Measurements from ENCODE around the gene TTC21B.

DNA sequence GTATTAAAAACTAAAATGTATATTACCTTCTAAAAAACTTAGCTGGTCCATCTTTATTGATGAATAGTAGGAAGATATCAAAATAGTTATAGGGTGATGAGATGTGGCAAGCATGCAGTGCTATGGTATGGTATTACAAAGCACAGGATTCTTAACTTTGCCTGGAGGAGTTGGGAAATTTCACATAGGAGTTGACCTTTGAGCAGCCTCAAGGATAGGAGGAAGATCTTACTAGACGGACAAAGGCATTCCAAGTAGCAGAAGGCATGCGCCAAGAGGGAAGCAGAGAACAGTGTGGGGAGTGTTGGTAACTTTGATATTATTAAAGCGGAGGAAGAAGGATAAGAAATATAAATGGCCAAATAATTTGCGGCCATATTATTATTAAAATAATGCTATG lies 60.0 kb downstream of the TTC21B start:
- TF ChIP-seq SMAD1 (IDR thresholded peaks at IDR 0.05; ENCODE audit: low read depth, partially characterized antibody) = no peak
- TF ChIP-seq ZBED1 (IDR thresholded peaks at IDR 0.05; ENCODE audit: borderline replicate concordance) = no peak
- TF ChIP-seq KLF5 (IDR thresholded peaks at IDR 0.05; ENCODE audit: partially characterized antibody) = no peak
- no peak for TF ChIP-seq CEBPB (IDR thresholded peaks at IDR 0.05; ENCODE audit: borderline replicate concordance in 1 of 2, low read depth in 2 of 2, low read length in 2 of 2)
- TF ChIP-seq TBL1XR1 (IDR thresholded peaks at IDR 0.05; ENCODE audit: low read depth, low read length) = no peak

Data from GM12878 (cell line).